Hippocampal formation (tissue), 2 donors: ENCODE data around the gene UBE2N.
"Not testable (repeated sequence)": the region's sequence is repeated elsewhere in the genome, so short reads cannot be mapped to it uniquely, and the experiment has no call there.

Source experiments
- DNase-seq, 2 donors: peaks; one replicate each; lab custom pipeline; 2025; lab: John Stamatoyannopoulos, UW

Gene UBE2N

DNA sequence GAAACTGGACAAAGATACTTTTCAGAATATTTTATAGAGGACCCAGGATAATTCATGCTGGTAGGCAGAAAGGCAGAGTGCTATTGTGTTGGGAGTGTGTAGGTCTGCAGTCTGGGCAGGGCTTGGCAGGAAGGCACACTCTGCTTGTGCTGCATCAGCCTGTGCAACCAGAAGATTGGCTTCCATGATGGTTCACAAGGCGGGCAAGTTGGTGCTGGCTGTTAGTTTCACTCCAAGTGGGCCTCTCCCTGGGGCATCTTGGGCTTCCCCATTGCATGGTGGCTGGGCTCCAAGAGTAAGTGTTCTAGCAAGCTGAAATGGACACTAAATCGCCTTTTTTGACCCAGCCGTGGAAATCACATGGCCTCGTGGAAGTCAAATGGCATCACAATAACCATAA, 1.8 kb upstream of the UBE2N start:
- no peak for DNase-seq

DNA sequence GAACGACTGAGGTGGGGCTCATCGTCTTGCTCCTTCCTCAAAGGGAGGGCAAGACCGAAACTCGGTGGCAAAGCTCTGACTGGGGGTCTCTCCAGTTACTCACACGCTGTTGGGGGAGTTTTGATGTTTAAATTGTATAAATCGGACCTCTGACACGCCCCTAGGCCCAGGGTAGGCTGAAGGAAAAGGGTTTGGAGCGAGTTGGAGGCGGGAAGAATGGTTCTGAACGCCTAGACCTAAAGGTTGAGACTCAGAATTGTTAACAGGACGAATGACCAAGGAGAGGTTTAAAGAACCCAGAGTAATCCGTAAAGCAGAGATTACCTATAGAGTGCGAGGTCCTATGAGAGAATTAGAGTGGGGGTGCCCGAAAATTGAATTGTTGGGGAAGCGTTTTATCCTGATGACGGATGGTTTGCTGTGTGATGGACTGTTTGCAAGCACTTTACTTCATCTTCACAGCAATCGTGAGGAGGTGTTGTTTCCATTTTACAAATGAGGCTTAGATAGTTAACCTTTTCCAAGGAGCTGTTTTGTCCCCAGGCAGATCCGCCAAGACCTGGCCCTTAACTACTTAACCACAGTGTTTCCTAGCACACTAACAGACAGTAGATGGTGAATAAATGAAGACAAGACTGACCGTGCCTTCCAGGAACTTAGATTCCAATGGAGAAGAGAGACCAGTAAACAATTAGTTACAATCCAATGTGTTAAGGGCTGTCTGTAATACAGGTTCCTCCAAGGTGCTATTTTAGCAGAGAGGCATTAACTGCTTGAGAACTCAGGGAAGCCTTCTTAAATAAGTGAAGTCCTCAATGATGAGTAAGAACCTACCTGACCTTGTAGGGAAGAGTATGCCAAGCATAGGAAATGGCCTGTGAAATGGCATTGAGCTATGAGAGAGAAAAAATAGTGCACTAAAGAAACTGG, 929 bp upstream of the UBE2N start:
- no peak for DNase-seq

DNA sequence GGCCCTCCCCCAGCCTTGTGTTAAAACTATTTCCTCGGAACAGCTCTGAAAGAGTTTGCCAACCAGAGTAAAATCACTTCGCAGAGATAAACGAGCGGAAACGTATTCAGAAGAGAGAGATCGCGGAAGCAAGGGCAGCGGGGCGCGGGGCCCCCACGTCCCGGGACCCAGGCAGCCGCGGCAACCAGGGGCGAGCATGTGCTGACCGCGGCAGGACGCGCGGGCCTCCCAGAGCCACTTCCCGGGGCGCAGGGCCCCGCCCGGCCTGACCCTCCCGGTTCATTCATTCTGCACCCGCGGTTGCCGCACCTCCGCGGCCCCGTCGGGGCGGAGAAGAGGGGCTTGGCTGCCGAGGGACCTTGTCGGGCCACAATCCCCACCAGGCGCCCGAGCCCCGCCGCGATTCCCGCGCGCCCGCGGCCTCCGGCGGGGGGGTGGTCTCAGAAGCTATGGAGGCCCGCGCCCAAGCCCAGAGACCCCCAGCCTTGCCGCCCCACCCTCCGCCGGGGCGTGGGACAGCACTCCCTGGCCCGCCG, 598 bp downstream of the UBE2N start:
- no peak for DNase-seq

DNA sequence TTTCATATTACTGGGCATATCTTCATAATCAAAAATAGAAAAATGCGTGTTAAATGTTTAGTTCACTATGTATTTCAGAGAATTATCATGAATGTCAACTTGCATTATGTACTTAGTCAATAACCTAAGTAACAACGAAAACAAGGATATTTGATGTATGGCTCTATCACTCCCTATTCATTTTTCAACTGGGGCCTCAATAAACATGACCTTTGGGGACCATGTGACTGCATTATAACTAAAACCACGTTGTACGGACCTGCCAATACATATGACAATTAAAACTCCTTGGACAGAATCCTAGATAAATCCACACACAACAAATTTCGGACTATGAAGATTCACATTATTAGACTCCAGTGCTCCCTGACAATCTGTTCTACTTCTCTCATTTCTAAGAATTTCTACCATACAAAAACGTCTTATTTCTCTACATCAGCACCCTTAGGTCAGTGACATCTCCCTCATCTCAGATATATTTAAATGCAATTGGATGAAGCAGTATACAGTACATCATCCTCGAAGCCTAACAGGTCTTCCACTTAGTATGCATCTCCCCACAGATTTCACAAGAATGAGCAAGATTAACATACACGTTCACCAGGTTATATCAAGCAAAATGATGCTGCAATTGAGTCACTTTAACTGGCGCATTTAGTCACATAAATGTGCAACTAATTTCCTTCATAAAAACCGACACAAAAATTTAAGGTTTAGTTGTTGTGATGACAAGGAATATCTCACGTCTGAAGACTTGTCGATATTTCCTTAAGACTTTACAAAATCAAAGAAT, 1.5 kb downstream of the UBE2N start:
- no peak for DNase-seq

DNA sequence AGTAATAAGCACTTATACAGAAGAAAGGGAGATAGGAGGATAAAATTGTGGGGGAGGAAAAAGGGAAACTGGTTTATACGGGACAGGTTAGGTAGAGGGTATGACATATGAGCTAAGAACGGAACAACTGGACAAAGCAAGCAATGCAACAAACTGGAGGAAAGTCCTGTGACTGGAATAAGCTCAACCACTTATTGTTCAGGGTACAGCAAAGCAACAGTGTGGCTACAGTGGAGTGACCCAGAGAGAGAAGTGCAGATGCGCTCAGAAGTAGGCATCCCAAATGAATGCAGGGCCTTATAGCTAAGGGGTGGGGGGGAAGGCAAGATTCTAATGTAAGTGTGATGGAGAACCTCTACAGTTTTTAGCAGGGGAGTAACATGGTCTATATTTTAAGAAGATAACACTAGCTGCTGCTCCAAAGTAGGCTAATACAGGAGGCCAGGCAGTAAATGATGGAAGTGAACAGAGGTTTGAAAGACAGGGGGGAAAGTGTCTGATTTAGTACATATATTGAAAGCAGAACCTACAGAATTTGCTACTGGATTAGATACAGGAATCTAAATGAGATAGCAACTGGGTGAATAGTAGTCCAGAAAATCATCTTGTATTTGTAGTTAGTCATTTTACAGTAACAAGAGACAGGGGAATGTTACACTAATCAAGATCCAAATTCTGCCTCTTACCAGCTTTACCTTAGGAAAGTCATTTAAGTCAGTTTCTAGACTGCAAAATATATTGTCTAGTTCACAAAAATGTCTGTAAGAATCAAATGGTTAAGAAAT, 3.3 kb downstream of the UBE2N start:
- DNase-seq = no peak

DNA sequence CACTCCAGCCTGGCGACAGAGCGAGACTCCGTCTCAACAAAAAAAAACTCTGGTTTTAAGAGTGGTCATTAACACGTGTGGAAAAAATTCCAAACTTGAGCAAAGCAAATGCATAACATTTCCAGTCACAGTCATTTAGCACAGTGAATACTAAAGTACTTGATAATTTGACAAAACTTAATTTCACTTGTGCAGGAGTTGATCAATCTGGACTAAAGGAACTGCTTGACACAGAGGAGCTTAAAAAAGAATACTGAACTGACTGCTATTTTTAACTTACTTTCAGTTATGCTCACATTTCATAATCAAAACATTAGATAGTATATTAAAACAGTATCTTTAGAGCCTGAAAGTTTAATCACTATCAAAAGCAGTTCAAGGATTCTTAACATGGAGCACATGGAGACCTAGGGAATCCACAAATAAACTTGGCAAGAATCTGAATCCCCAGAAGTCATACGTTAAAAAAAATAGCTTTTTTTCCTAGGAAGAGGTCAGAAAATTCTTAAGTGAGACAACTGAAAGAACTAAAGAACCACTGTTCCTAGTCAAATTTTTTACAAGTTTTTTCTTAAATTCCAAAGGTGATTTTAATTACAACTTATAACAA, 7.4 kb downstream of the UBE2N start:
- DNase-seq = no peak

DNA sequence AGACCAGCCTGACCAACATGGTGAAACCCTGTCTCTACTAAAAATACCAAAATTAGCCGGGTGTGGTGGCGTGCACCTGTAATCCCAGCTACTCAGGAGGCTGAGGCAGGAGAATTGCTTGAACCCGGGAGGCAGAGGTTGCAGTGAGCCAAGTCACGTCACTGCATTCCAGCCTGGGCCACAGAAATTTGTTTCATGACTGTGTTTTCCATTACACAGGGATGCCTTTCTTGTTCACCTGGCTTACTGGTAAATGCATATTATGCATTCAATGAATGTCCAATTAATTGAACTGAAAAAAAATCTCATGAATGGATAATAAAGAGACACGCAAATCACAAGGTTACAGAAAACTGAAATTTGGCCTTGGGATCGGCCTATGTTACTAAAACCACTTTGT, 9.7 kb downstream of the UBE2N start:
- not testable (repeated sequence) for DNase-seq

DNA sequence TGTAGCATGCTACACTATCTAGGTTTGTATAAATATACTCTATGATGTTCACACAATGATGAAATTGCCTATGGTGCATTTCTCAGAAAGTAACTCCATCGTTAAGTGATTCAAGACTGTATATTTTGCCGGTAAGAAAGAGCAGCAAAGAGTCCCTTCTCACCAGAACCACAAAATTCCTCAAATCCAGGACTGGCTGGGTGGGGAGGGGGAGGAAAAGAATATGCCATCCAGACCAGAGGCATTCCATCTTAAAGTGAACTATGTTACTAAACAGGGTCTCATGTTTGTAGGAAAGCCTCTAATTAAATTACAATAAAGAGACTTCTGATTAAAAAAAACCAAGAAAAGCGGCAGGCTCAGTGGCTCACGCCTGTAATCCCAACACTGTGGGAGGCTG, 11.5 kb downstream of the UBE2N start:
- no peak for DNase-seq

DNA sequence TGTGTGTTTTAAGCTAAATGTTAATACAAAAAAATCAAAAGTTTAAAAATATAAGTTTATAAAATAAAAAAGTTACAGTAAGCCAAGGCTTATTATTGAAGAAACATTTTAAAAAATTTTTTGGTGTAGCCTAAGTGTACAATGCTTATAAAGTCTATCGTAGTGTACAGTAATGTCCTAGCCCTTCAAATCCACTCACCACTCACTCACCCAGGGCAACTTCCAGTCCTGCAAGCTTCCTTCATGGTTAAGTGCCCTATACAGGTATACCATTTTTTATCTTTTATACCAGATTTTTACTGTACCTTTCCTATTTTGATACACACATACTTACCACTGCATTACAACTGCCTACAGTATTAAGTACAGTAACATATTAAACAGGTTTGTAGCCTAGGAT, 11.9 kb downstream of the UBE2N start:
- no peak for DNase-seq

DNA sequence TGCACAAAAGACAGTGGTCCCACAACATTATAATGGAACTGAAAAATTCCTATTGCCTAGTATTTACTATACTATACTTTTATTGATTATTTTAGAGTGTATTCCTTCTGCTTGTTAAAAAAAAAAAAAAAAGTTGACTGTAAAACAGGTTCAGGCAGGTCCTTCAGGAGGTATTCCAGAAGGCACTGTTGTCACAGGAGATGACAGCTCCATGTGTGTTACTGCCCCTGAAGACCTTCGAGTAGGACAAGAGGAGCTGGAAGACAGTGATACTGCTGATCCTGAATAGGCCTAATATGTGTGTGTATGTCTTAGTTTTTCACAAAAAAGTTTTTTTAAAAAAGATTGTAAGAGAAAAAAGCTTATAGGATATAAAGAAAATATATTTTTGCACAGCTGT, 12.3 kb downstream of the UBE2N start:
- DNase-seq = no peak

DNA sequence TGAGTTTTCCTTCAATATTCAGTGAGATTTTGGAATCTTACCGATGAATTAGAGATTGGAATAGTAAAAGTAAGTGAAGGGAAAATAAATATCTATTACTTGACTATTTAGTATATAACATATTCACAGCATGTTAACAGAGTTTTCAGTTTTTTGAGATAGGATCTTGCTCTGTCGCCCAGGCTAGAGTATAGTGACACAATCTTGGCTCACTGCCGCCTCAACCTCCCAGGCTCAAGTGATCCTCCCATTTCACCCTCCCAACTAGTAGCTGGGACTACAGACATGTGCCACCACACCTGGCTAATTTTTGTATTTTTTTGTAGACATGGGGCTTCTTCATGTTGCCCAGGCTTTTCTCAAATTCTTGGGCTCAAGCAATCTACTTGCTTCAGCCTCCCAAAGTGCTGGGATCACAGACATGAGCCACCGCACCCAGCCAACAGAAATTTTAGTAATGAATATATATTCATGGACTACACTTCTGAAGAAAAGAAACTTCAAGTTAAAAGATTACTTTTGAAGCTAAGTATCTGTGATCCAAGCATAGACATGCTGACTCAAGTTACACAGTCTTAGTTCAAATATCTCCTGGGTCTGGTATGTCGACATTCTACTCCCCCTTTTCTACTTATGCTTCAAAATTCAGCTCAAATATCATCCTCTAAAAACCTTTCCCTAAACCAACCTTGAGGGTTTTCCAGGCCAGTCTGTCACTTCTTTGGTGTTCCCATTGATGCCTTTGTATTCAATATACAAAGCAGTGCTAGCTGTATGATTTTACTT, 13.8 kb downstream of the UBE2N start:
- no peak for DNase-seq

DNA sequence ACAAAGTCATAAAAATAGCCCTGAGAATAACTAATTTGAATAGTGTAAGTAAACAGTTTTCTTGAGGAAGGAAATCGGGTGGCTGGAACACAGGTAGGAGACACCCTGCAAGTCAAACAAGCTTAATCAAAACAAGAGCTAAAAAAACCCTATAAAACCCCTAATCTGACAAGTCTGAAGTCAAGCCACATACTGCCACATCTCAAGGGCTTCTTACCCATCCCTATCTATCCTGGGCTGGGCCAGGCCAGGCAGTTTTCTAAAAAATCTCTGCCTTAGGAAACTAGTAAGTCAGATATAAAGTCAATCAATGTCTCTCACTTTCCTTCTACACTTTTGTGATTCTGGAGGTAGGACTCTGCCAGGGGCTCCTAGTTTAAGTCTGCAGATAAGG, 15.3 kb downstream of the UBE2N start:
- no peak for DNase-seq

DNA sequence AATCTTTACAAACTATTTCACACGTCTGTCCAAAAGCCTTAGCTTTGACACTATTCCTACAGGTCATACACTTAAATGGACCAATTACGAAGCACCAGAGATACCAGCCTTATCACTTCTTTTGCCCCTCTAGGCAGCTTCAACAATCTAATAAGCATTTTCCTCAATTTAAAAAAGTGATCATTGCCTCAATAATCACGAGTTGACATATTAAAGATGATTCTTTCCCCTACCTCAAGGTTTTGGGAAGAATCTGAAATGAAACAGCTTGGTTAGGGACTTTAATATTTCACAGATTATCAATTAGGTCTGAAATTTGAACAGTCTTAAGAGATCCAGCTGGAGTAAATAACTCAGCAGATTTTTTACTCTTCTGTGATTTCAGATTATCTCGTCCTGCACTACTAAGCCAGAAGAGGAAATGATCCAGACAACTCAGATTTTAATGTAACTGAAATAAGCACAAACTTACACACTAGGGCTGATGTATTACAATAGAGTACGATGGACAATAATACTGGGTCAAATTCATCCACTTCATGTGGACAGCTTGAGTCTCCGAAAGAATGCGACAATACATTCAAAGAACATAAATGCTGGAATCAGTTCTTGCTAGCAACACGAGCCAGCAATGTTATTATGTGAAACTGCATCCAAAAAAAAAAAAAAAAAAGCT, 15.9 kb downstream of the UBE2N start:
- no peak for DNase-seq

DNA sequence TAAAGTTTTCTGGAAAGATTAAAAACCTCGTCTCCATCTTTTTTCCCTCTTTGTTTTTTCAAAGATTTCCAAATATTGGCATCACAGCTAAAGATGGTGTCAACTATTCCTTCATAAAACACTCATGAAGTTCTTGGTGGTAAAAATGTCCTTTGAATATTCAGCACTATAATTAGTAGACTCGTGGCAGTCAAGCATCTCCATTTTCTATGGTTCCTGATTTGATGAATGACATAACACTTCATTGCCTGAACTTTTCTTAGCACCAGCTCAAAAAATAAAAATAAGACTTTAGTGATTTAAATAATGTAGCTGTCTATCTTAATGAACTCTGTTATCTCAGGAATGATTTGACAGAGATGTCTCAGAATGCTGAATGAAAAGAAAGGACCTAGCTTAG, 19.7 kb downstream of the UBE2N start:
- DNase-seq = no peak

DNA sequence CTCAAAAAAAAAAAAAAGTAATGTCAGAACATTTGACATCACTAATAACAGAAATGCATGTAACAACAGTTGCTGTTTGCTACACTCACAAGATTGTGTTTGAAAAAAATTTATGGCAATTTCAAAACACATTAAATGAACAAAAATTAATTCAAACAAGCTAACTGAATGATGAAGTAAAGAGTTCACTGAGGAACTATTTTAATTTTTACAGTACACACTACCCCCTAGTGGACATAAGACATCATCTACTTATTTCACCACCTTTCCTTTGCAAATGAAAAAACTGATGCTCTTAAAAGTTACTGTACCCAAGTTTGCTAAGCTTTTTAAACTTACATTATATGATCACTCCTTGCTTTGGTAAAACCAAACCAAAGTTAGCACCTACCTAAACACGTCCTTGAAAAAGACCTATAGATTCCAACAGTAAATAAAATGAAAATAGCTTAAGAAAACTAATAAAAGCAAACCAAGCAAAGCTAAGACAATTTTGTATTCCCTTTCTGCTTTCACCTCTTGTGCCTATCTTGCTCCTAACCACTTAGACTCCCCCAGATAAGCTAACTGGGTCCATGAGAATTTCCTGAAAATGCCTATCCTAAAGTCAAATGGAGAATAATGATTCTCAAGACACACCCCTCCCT, 22.2 kb downstream of the UBE2N start:
- DNase-seq = peak in 1 of 2 donors; percentile 86

DNA sequence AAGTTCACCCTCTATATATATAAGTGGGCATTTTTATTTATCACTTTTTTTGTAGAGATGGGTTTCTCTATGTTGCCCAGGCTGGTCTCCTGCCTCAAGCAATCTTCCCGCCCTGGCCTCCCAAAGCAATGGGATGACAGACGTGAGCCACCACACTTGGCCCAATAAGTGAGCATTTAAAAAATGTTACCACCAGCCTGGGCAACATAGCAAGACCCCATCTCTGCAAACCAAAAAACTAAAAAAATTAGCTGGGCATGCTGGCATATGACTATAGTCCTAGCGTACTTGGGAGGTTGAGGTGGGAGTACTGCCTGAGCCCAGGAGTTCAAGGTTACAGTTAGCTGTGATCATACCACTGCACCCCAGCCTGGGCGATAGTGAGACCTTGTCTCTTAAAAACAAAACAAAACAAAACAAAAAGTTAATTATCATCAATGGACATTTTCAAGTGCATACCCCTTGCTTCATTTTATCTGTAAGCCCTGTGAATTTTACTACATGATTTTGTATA, 23.7 kb downstream of the UBE2N start:
- DNase-seq = no peak

DNA sequence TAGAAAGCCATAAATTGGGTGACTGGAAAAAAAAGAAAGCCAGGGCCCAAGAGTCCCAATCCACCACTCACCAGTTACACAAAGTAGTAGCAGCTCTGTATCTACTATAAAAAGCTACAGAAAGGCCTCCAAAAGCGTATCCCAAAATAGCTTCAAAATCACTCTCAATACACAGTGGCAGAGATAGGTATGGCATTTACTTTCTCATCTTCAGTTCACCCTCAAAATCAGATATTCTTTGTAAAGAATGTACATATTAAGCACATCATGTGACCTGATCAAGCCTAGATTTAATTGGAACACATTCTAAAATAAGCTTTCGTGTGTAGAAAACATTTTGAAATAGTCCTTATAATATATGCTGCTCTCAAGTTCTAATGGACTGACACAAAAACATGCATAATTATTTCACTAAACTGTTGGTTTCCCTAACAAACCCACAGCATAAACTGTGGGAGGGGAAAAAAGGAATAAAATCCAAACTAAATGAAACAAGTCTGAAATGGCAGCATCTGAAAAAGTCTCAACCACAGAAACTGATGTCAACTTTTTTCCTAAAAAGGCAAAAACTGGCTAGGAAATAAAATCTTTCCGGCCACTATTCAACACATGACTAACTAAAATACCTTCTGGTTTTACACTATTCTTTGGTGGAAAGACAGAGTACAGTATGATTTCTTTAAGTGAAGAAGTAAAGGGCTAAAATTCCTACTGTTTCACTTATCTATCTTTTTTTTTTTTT, 25.9 kb downstream of the UBE2N start:
- DNase-seq = no peak

DNA sequence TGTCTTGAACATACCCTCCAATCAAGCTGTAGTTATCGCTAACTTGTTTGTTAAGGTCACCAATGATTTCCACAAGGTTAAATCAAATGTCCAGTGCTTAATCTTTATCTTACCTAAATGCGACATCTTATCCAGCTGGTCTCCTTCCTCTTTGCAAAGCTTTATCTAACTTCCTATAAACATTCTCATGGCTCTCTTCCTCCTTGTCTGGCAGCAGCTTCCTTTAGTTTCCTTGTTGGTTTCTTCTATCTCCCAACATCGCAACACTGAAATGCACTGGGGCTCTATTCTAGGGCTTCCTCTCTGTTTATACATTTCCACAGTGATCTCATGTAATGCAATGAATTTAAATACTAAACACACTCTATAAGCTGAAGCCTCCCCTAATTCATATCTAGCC, 28.7 kb downstream of the UBE2N start:
- no peak for DNase-seq

DNA sequence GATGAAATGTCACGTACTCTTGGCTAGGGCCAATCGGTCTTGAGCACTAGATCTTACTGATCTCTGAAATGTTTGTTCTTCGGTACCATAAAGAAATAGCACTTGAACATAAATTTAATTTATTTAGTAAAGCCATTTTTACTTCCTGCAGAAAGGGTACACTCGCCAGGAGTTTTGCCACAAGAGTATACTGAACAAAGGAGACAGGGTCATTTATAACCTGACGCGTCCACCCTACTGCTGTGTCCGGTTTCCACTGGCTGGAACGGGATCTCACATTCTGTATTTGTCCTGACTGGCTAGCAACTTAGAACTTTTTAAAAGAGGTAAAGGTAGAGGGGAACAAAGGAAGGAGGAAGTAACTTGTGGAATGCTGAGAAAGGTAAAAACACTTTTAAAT, 29.4 kb downstream of the UBE2N start:
- DNase-seq = not testable (repeated sequence)
